IPS-15b (cell line): ENCODE data around the gene CDH13.

Source experiments
- H3K27me3 ChIP-seq: one replicate; pipeline ENCODE4 v1.6.1; 2013; ENCODE audit warnings: low read length; ENCODE audit not compliant: control insufficient read depth, insufficient read depth
- H3K36me3 ChIP-seq: one replicate; pipeline ENCODE4 v1.6.1; 2013; ENCODE audit warnings: low read length; ENCODE audit not compliant: control insufficient read depth, insufficient read depth
- H3K4me1 ChIP-seq: one replicate; pipeline ENCODE4 v1.6.1; 2013; ENCODE audit warnings: mild to moderate bottlenecking, low read length; ENCODE audit not compliant: control insufficient read depth, insufficient read depth
- H3K4me3 ChIP-seq: one replicate; pipeline ENCODE4 v1.5.1; 2013; ENCODE audit warnings: low read depth, low read length
- H3K9ac ChIP-seq: one replicate; pipeline ENCODE4 v1.6.1; 2013; ENCODE audit warnings: low read depth, mild to moderate bottlenecking, low read length
- H3K9me3 ChIP-seq: one replicate; pipeline ENCODE4 v1.6.1; 2013; ENCODE audit warnings: mild to moderate bottlenecking, low read length; ENCODE audit not compliant: control insufficient read depth, insufficient read depth

The CDH13 gene

GRCh38 chr16:83066011-83066410 lies 439.2 kb downstream of the CDH13 start:
- Histone ChIP-seq H3K36me3 (peaks cover 3% of the 10 kb centered on the region), H3K9ac (no peak overlapping the region), H3K27me3 (no peaks in the 10 kb centered on the region), H3K4me1 (no peaks in the 10 kb centered on the region), H3K9me3 (peaks cover 9% of the 10 kb centered on the region), H3K4me3 (no peak overlapping the region)

GRCh38 chr16:83066881-83067280 lies 440.1 kb downstream of the CDH13 start:
- Histone ChIP-seq H3K4me3 (no peak overlapping the region), H3K36me3 (peaks cover 3% of the 10 kb centered on the region), H3K9ac (no peak overlapping the region), H3K9me3 (peaks cover 9% of the 10 kb centered on the region), H3K4me1 (no peaks in the 10 kb centered on the region), H3K27me3 (no peaks in the 10 kb centered on the region)

- H3K4me1 ChIP-seq, result peaks cover 8% of the 10 kb centered on the region
- H3K4me3 ChIP-seq, result no peak overlapping the region
- H3K36me3 ChIP-seq, result no peaks in the 10 kb centered on the region
Measured at GRCh38 chr16:83068686-83069085, 441.9 kb downstream of the CDH13 start.

GRCh38 chr16:83070416-83071209 lies 443.8 kb downstream of the CDH13 start:
- Histone ChIP-seq H3K9ac (no peak overlapping the region), H3K4me3 (no peak overlapping the region)

More at GRCh38 chr16:83068686-83069085, 441.9 kb downstream of the CDH13 start:
- Histone ChIP-seq H3K9ac (no peak overlapping the region), H3K9me3 (peaks cover 9% of the 10 kb centered on the region), H3K27me3 (no peaks in the 10 kb centered on the region)

GRCh38 chr16:83075956-83076355 lies 449.2 kb downstream of the CDH13 start:
- Histone ChIP-seq H3K4me1 (peaks cover 8% of the 10 kb centered on the region), H3K9me3 (no peaks in the 10 kb centered on the region), H3K27me3 (no peaks in the 10 kb centered on the region), H3K4me3 (no peak overlapping the region), H3K36me3 (no peaks in the 10 kb centered on the region), H3K9ac (no peak overlapping the region)

More at GRCh38 chr16:83070416-83071209, 443.8 kb downstream of the CDH13 start:
- H3K27me3 ChIP-seq, result no peaks in the 10 kb centered on the region
- no peaks in the 10 kb centered on the region for H3K36me3 ChIP-seq
- peaks cover 9% of the 10 kb centered on the region for H3K9me3 ChIP-seq
- peaks cover 8% of the 10 kb centered on the region for H3K4me1 ChIP-seq

GRCh38 chr16:83083361-83083760 lies 456.6 kb downstream of the CDH13 start:
- Histone ChIP-seq H3K4me1 (peaks cover 3% of the 10 kb centered on the region), H3K9ac (no peak overlapping the region), H3K27me3 (no peaks in the 10 kb centered on the region), H3K9me3 (no peaks in the 10 kb centered on the region), H3K36me3 (no peaks in the 10 kb centered on the region), H3K4me3 (no peak overlapping the region)

- peaks cover 3% of the 10 kb centered on the region for H3K4me1 ChIP-seq
- H3K27me3 ChIP-seq, result no peaks in the 10 kb centered on the region
- H3K9me3 ChIP-seq, result no peaks in the 10 kb centered on the region
- H3K4me3 ChIP-seq, result no peak overlapping the region
- no peak overlapping the region for H3K9ac ChIP-seq
- no peaks in the 10 kb centered on the region for H3K36me3 ChIP-seq
Measured at GRCh38 chr16:83085660-83086059, 458.9 kb downstream of the CDH13 start.

- Histone ChIP-seq H3K4me1 (no peaks in the 10 kb centered on the region), H3K27me3 (no peaks in the 10 kb centered on the region), H3K36me3 (no peaks in the 10 kb centered on the region), H3K9ac (no peak overlapping the region), H3K9me3 (peaks cover 3% of the 10 kb centered on the region), H3K4me3 (no peak overlapping the region)
Measured at GRCh38 chr16:83095941-83096692, 469.3 kb downstream of the CDH13 start.

GRCh38 chr16:83098536-83098935 lies 471.8 kb downstream of the CDH13 start:
- no peaks in the 10 kb centered on the region for H3K4me1 ChIP-seq

GRCh38 chr16:83100679-83101078 lies 473.9 kb downstream of the CDH13 start:
- no peak overlapping the region for H3K4me3 ChIP-seq
- no peaks in the 10 kb centered on the region for H3K4me1 ChIP-seq
- H3K36me3 ChIP-seq, result no peaks in the 10 kb centered on the region
- no peaks in the 10 kb centered on the region for H3K27me3 ChIP-seq
- H3K9ac ChIP-seq, result no peak overlapping the region
- H3K9me3 ChIP-seq, result peaks cover 3% of the 10 kb centered on the region

More at GRCh38 chr16:83098536-83098935, 471.8 kb downstream of the CDH13 start:
- Histone ChIP-seq H3K4me3 (no peak overlapping the region), H3K36me3 (no peaks in the 10 kb centered on the region), H3K27me3 (no peaks in the 10 kb centered on the region), H3K9me3 (peaks cover 3% of the 10 kb centered on the region), H3K9ac (no peak overlapping the region)

- Histone ChIP-seq H3K27me3 (no peaks in the 10 kb centered on the region), H3K9me3 (peaks cover 3% of the 10 kb centered on the region), H3K36me3 (no peaks in the 10 kb centered on the region), H3K9ac (no peak overlapping the region), H3K4me3 (no peak overlapping the region), H3K4me1 (no peaks in the 10 kb centered on the region)
Measured at GRCh38 chr16:83102336-83102735, 475.6 kb downstream of the CDH13 start.
